CD14-positive monocyte (primary cell): ENCODE results near the gene ZNF281. TPM values are rescaled to one million over a fixed set of nuclear protein-coding genes. Genes with fewer than 3 reads are reported as not detected.

Experiments used
- DNase-seq, 3 donors: peaks; one replicate each; pipeline ENCODE4 v3.0.0-alpha.2; 2011 to 2022
- H2AFZ ChIP-seq: 2 replicates; pipeline ENCODE4 v1.6.0; 2012; ENCODE audit warnings: mild to moderate bottlenecking, low read depth, low read length, inconsistent platforms; ENCODE audit not compliant: insufficient read depth, poor library complexity, severe bottlenecking
- H3K27ac ChIP-seq, 2 donors: 1 replicate in 1 of 2; 2 replicates in 1 of 2; pipeline ENCODE4 v1.5.1; 2012 to 2013; ENCODE audit warnings: low read length in 2 of 2, control low read depth in 1 of 2, inconsistent platforms in 1 of 2, low read depth in 1 of 2, mild to moderate bottlenecking in 1 of 2
- H3K27me3 ChIP-seq, 2 donors: one replicate each; pipeline versions ENCODE4 v1.6.0 to v1.6.1; 2011 to 2013; ENCODE audit warnings: low read length in 2 of 2; ENCODE audit not compliant: control insufficient read depth in 2 of 2, insufficient read depth in 2 of 2
- H3K36me3 ChIP-seq, 2 donors: replicated peaks in 1 of 2; 1 replicate in 1 of 2; 2 replicates in 1 of 2; pipeline versions ENCODE4 v1.5.1 to v1.6.1; 2012 to 2013; ENCODE audit warnings: low read length in 2 of 2, control low read depth in 1 of 2, inconsistent platforms in 1 of 2, mild to moderate bottlenecking in 1 of 2; ENCODE audit not compliant: insufficient read depth in 2 of 2, control insufficient read depth in 1 of 2
- H3K4me1 ChIP-seq, 2 donors: 1 replicate in 1 of 2; 2 replicates in 1 of 2; pipeline versions ENCODE4 v1.5.1 to v1.6.1; 2012 to 2013; ENCODE audit warnings: low read length in 2 of 2, control low read depth in 1 of 2, inconsistent platforms in 1 of 2, mild to moderate bottlenecking in 1 of 2, moderate library complexity in 1 of 2; ENCODE audit not compliant: insufficient read depth in 2 of 2, control insufficient read depth in 1 of 2
- H3K4me2 ChIP-seq: replicated peaks from 2 replicates; pipeline ENCODE3; 2012; ENCODE audit warnings: low read length, moderate library complexity, mild to moderate bottlenecking; ENCODE audit not compliant: poor library complexity, severe bottlenecking; ENCODE audit errors: extremely low read depth
- H3K4me3 ChIP-seq, 3 experiments: fragments of 200-600 bp in 1 of 3; sonication (generic) in 1 of 3; replicated peaks in 1 of 3; 1 replicate in 2 of 3; 2 replicates in 1 of 3; pipeline ENCODE4 v1.5.1; 2011 to 2013; ENCODE audit warnings: low read length in 3 of 3, mild to moderate bottlenecking in 3 of 3, control low read depth in 2 of 3, low read depth in 2 of 3, inconsistent platforms in 1 of 3, moderate library complexity in 1 of 3
- H3K79me2 ChIP-seq: 2 replicates; pipeline ENCODE4 v1.6.0; 2012; ENCODE audit warnings: mild to moderate bottlenecking, control low read depth, inconsistent platforms, low read length, moderate library complexity; ENCODE audit not compliant: insufficient read depth
- H3K9ac ChIP-seq: 2 replicates; pipeline ENCODE4 v1.6.0; 2017; ENCODE audit warnings: low read length, mild to moderate bottlenecking; ENCODE audit not compliant: insufficient read depth, poor library complexity, severe bottlenecking
- H3K9me3 ChIP-seq, 2 donors: replicated peaks in 1 of 2; 1 replicate in 1 of 2; 2 replicates in 1 of 2; pipeline versions ENCODE4 v1.5.1 to v1.6.1; 2012 to 2013; ENCODE audit warnings: low read length in 2 of 2, control low read depth in 1 of 2; ENCODE audit not compliant: control insufficient read depth in 1 of 2, insufficient read depth in 1 of 2
- H4K20me1 ChIP-seq: 2 replicates; pipeline ENCODE4 v1.6.0; 2012; ENCODE audit warnings: mild to moderate bottlenecking, low read length, control low read depth, moderate library complexity; ENCODE audit not compliant: insufficient read depth
- H3K27ac Mint-ChIP-seq, 7 donors: one replicate each; pipeline ENCODE4 v1.8.0; 2020; ENCODE audit warnings: mild to moderate bottlenecking in 7 of 7, mixed read lengths in 7 of 7, moderate library complexity in 6 of 7, inconsistent platforms in 2 of 7
- H3K27me3 Mint-ChIP-seq, 3 donors: one replicate each; pipeline ENCODE4 v1.8.0; 2021 to 2022; ENCODE audit warnings: low read depth in 3 of 3, mild to moderate bottlenecking in 3 of 3, mixed read lengths in 3 of 3, moderate library complexity in 3 of 3, inconsistent platforms in 1 of 3
- H3K36me3 Mint-ChIP-seq, 2 donors: one replicate each; pipeline ENCODE4 v1.8.0; 2020; ENCODE audit warnings: mixed read lengths in 2 of 2, inconsistent platforms in 1 of 2, mild to moderate bottlenecking in 1 of 2
- H3K4me1 Mint-ChIP-seq: one replicate; pipeline ENCODE4 v1.8.0; 2020; ENCODE audit warnings: mild to moderate bottlenecking, mixed read lengths
- H3K4me3 Mint-ChIP-seq, 2 donors: one replicate each; pipeline ENCODE4 v1.8.0; 2020; ENCODE audit warnings: mild to moderate bottlenecking in 2 of 2, mixed read lengths in 2 of 2, moderate library complexity in 1 of 2
- H3K9me3 Mint-ChIP-seq, 7 donors: one replicate each; pipeline ENCODE4 v1.8.0; 2020 to 2022; ENCODE audit warnings: mixed read lengths in 7 of 7, mild to moderate bottlenecking in 6 of 7, moderate library complexity in 6 of 7, inconsistent platforms in 2 of 7
- WGBS: methylation state at CpG from one replicate; pipeline ENCODE4 v1.1.5; 2013; ENCODE audit warnings: missing lambda C conversion rate; ENCODE audit not compliant: insufficient coverage; 5-methylcytosine and 5-hydroxymethylcytosine counted together
- intact Hi-C, 2 donors: fragments of 100-400 bp; cut with micrococcal nuclease; formaldehyde crosslinking; loops; one replicate each; pipeline versions ENCODE4 v1.15.0 to v1.15.1; 2023
- polyA plus RNA-seq, 3 donors: library from polyadenylated mRNA; depleted of rRNA in 1 of 3; unstranded in 2 of 3; stranded (reverse) in 1 of 3; fragments of 300-500 nt in 2 of 3; fragments of >200 nt in 1 of 3; fragmentation: Illumina TruSeq in 2 of 3; gene quantifications; 1 replicate in 2 of 3; 2 replicates in 1 of 3; pipeline ENCODE4 v1.2.3, GENCODE V29; 2012 to 2021
- TF ChIP-seq, protein P1 (sequence below): fragments of 200-600 bp; IDR thresholded peaks from one replicate; pipeline ENCODE4 v1.8.0; 2022; ENCODE audit warnings: antibody characterized with exemption, mild to moderate bottlenecking

The ZNF281 gene
- polyA plus RNA-seq, 3 donors = 10.5 to 30.6 (median 26.6) TPM

DNA sequence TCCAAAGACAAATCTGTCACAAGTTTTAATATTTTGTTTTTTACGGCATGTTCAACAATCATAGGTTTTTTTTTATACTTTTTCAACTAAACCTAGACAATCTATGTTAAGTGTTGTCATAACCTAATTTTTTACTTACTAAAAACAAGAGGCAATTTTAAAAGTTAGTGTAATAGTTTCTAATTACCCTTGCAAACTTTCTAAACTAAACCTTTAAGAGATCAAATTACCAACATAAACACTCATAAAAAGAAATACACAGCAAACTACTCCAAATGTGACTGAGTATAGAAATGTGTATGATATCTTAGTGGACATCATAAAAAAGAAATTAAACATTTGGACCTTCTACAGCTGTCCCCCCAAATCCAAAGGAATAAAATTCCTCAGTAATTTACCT, 10.0 kb downstream of the ZNF281 start:
- H3K4me3 ChIP-seq = no peak overlapping the region

DNA sequence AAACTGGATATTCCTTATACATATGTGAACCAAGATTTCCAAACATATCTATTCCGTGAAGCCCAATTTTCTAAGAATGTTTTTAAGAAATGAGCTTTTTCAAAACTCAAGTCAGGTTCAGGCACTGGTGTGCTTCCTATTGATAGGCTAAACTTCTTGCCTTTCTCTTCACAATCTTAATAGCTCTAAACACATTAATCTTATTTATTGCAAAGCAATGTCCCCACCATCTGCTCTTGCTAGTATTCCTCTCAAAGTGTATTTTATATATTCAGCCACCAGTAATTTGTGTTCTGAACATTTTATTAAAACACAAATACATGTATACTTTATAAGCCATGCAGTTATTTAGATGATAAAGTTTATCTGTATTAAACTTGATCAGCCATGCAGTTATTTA, 11.5 kb downstream of the ZNF281 start:
- peaks cover 1 to 17% of the 10 kb centered on the region in 2 donors for H3K36me3 ChIP-seq
- Mint-ChIP-seq H3K4me3 (no peak overlapping the region), H3K9me3 (no peaks in the 10 kb centered on the region), H3K27ac (no peak overlapping the region), H3K27me3 (peaks cover 0 to 1% (median 1%) of the 10 kb centered on the region in 3 donors), H3K36me3 (peaks cover 20 to 25% of the 10 kb centered on the region in 2 donors), H3K4me1 (peaks cover 22% of the 10 kb centered on the region)
- peaks cover 10 to 11% of the 10 kb centered on the region in 2 donors for H3K4me1 ChIP-seq
- intact Hi-C loops = no loop called here
- H3K27ac ChIP-seq = no peak overlapping the region
- H2AFZ ChIP-seq = no peak overlapping the region
- H3K27me3 ChIP-seq = no peaks in the 10 kb centered on the region
- TF ChIP-seq, protein P1, sequence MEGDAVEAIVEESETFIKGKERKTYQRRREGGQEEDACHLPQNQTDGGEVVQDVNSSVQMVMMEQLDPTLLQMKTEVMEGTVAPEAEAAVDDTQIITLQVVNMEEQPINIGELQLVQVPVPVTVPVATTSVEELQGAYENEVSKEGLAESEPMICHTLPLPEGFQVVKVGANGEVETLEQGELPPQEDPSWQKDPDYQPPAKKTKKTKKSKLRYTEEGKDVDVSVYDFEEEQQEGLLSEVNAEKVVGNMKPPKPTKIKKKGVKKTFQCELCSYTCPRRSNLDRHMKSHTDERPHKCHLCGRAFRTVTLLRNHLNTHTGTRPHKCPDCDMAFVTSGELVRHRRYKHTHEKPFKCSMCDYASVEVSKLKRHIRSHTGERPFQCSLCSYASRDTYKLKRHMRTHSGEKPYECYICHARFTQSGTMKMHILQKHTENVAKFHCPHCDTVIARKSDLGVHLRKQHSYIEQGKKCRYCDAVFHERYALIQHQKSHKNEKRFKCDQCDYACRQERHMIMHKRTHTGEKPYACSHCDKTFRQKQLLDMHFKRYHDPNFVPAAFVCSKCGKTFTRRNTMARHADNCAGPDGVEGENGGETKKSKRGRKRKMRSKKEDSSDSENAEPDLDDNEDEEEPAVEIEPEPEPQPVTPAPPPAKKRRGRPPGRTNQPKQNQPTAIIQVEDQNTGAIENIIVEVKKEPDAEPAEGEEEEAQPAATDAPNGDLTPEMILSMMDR = no peak
- H3K4me3 ChIP-seq = no peak overlapping the region
- H3K9me3 ChIP-seq = no peaks in the 10 kb centered on the region
- no peak overlapping the region for H3K4me2 ChIP-seq
- no peaks in the 10 kb centered on the region for H4K20me1 ChIP-seq
- DNase-seq = no peak
- WGBS = no CpG with 5 or more reads among the region's 1 CpG
- H3K79me2 ChIP-seq = peaks cover 7% of the 10 kb centered on the region
- no peak overlapping the region for H3K9ac ChIP-seq

More for the DNA sequence above, 10.0 kb downstream of the ZNF281 start:
- Mint-ChIP-seq H3K27ac (no peak overlapping the region), H3K36me3 (peaks cover 23 to 35% of the 10 kb centered on the region in 2 donors), H3K4me3 (no peak overlapping the region), H3K27me3 (peaks cover 0 to 1% (median 0%) of the 10 kb centered on the region in 3 donors), H3K9me3 (no peaks in the 10 kb centered on the region), H3K4me1 (peaks cover 21% of the 10 kb centered on the region)
- H3K27me3 ChIP-seq = no peaks in the 10 kb centered on the region
- H4K20me1 ChIP-seq = peaks cover 2% of the 10 kb centered on the region
- no peak for DNase-seq
- intact Hi-C loops = loop anchor here in 1 of 2 donors (10.0 kb wide), 1 partner anchor 45 kb away; no protein-coding TSS in a partner anchor
- H2AFZ ChIP-seq = no peak overlapping the region
- H3K36me3 ChIP-seq = peaks cover 3 to 17% of the 10 kb centered on the region in 2 donors
- WGBS = no CpG with 5 or more reads among the region's 1 CpG
- H3K4me1 ChIP-seq = peaks cover 10% of the 10 kb centered on the region in 2 donors
- TF ChIP-seq, protein P1 = no peak
- peaks cover 14% of the 10 kb centered on the region for H3K79me2 ChIP-seq
- no peak overlapping the region for H3K27ac ChIP-seq
- no peak overlapping the region for H3K9ac ChIP-seq
- H3K4me2 ChIP-seq = no peak overlapping the region
- no peaks in the 10 kb centered on the region for H3K9me3 ChIP-seq
